ENCODE data around the gene PRND. TPM values are rescaled to one million over a fixed set of nuclear protein-coding genes. Genes with fewer than 3 reads are reported as not detected.

The PRND gene
- total and polyA plus RNA-seq, 2 experiments from 2014 or later, result not detected

DNA sequence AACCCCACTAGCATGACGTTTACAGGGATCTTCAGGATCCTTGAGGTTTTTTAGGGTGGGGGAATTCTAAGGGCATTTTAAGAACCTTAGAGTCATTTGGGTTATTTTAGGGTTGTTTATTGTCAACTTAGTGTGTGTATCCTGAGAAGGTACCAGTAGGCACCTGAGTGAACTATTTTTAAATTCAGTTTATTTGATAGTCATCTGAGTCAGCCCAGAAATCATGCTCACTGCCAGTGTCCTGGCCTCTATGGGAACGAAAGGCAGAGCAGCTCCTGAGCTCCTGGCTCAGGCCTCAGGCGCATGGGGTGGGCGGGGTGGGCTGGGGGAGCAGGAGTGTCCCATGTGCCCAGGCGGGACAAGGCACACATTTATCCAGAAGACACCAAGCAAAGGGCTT lies 52.0 kb downstream of the PRND start:
- Histone ChIP-seq H3F3A (ENCODE audit: insufficient read depth) (no peaks in the 10 kb centered on the region), H3K4me3 (no peak overlapping the region), H3K36me3 (ENCODE audit: low read depth) (no peaks in the 10 kb centered on the region), H3K27ac (no peak overlapping the region), H3K9ac (no peak overlapping the region), H3K4me2 (ENCODE audit: unreplicated experiment) (no peak overlapping the region), H3K9me3 (ENCODE audit: low read depth) (no peaks in the 10 kb centered on the region), H3K9me2 (ENCODE audit: insufficient read depth) (no peaks in the 10 kb centered on the region), H2AFZ (no peak overlapping the region), H3K27me3 (replicated peaks; ENCODE audit: insufficient read depth) (no peaks in the 10 kb centered on the region), H3K4me1 (ENCODE audit: insufficient read depth) (no peaks in the 10 kb centered on the region), H4K20me1 (ENCODE audit: insufficient read depth) (no peaks in the 10 kb centered on the region), H3K79me2 (ENCODE audit: insufficient read depth) (no peaks in the 10 kb centered on the region)
- WGBS, 2 experiments (ENCODE audit: low coverage in 1 of 2, low lambda C conversion rate in 2 of 2, missing lambda C conversion rate in 2 of 2), result 60 to 62% methylated on average over 4 to 5 of the region's 5 CpGs
- in situ Hi-C loops (cut with MboI), result no loop called here
- TF ChIP-seq EZH2phosphoT487 (IDR thresholded peaks at IDR 0.05; ENCODE audit: insufficient read depth, low read depth) (no peak), EZH2 (IDR thresholded peaks at IDR 0.05; ENCODE audit: insufficient read depth, poor library complexity, severe bottlenecking) (no peak)
- no peak for DNase-seq

GRCh38 chr20:4774207-4774606 lies 52.5 kb downstream of the PRND start:
- in situ Hi-C loops (cut with MboI), result no loop called here
- Histone ChIP-seq H3K27ac (no peak overlapping the region), H3K4me2 (ENCODE audit: unreplicated experiment) (no peak overlapping the region), H4K20me1 (ENCODE audit: insufficient read depth) (no peaks in the 10 kb centered on the region), H3K4me1 (ENCODE audit: insufficient read depth) (no peaks in the 10 kb centered on the region), H3K9me2 (ENCODE audit: insufficient read depth) (no peaks in the 10 kb centered on the region), H3K9ac (no peak overlapping the region), H3K9me3 (ENCODE audit: low read depth) (no peaks in the 10 kb centered on the region), H3K27me3 (replicated peaks; ENCODE audit: insufficient read depth) (no peaks in the 10 kb centered on the region), H3K4me3 (no peak overlapping the region), H3K79me2 (ENCODE audit: insufficient read depth) (no peaks in the 10 kb centered on the region), H3K36me3 (ENCODE audit: low read depth) (no peaks in the 10 kb centered on the region), H3F3A (ENCODE audit: insufficient read depth) (no peaks in the 10 kb centered on the region), H2AFZ (no peak overlapping the region)
- DNase-seq, result peak; percentile 8
- WGBS, 2 experiments (ENCODE audit: low coverage in 1 of 2, low lambda C conversion rate in 2 of 2, missing lambda C conversion rate in 2 of 2), result 95 to 96% methylated on average over 4 of the region's 4 CpGs
- no peak for TF ChIP-seq EZH2phosphoT487 (IDR thresholded peaks at IDR 0.05; ENCODE audit: insufficient read depth, low read depth)
- TF ChIP-seq EZH2 (IDR thresholded peaks at IDR 0.05; ENCODE audit: insufficient read depth, poor library complexity, severe bottlenecking), result no peak

- H2AFZ ChIP-seq, result no peak overlapping the region
- in situ Hi-C loops (cut with MboI), result no loop called here
- H3K27ac ChIP-seq, result no peak overlapping the region
- DNase-seq, result no peak
- H3K4me2 ChIP-seq (ENCODE audit: unreplicated experiment), result no peak overlapping the region
- H3K9me2 ChIP-seq (ENCODE audit: insufficient read depth), result no peaks in the 10 kb centered on the region
- no peak overlapping the region for H3K4me3 ChIP-seq
- no peaks in the 10 kb centered on the region for H3F3A ChIP-seq (ENCODE audit: insufficient read depth)
- no peaks in the 10 kb centered on the region for H3K36me3 ChIP-seq (ENCODE audit: low read depth)
- no peak overlapping the region for H3K9ac ChIP-seq
- no peaks in the 10 kb centered on the region for H4K20me1 ChIP-seq (ENCODE audit: insufficient read depth)
- no peaks in the 10 kb centered on the region for H3K9me3 ChIP-seq (ENCODE audit: low read depth)
- no peaks in the 10 kb centered on the region for H3K79me2 ChIP-seq (ENCODE audit: insufficient read depth)
- TF ChIP-seq EZH2 (IDR thresholded peaks at IDR 0.05; ENCODE audit: insufficient read depth, poor library complexity, severe bottlenecking), result no peak
- no peak for TF ChIP-seq EZH2phosphoT487 (IDR thresholded peaks at IDR 0.05; ENCODE audit: insufficient read depth, low read depth)
- H3K4me1 ChIP-seq (ENCODE audit: insufficient read depth), result no peaks in the 10 kb centered on the region
- WGBS, 2 experiments (ENCODE audit: low coverage in 1 of 2, low lambda C conversion rate in 2 of 2, missing lambda C conversion rate in 2 of 2), result 85 to 88% methylated on average over 21 of the region's 21 CpGs
- H3K27me3 ChIP-seq (replicated peaks; ENCODE audit: insufficient read depth), result no peaks in the 10 kb centered on the region
Observed at GRCh38 chr20:4775322-4776078, 53.8 kb downstream of the PRND start.

DNA sequence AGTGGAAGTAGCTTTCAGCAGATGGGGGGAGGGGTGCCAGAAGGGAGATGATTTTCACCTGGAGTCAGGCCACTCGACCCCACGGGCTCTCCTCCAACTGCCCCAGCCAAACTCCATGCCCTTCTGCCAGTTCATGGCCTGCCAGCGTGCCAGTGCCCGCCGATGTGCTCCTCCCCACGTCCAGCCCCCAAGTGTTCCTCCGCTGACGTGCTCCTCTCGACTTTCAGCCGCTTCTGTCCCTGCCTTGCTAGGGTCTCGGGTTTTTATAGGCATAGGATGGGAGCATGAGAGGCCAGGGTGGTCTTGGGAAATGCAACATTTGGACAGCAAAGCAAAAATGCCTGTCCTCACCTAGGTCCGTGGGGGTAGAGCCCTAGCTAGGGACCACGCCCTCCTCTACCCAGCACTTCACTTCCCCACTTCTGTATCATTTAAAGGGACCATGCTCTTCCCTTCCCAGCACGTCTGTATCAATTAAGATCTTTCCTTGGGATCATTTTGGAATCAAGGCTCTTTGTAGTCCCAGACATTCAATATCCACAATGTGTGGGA lies 54.4 kb downstream of the PRND start:
- WGBS, 2 experiments (ENCODE audit: low coverage in 1 of 2, low lambda C conversion rate in 2 of 2, missing lambda C conversion rate in 2 of 2), result 63 to 64% methylated on average over 12 to 14 of the region's 14 CpGs
- DNase-seq, result no peak
- H3K27me3 ChIP-seq (replicated peaks; ENCODE audit: insufficient read depth), result no peaks in the 10 kb centered on the region
- H3K4me3 ChIP-seq, result no peak overlapping the region
- no peaks in the 10 kb centered on the region for H4K20me1 ChIP-seq (ENCODE audit: insufficient read depth)
- in situ Hi-C loops (cut with MboI), result no loop called here
- no peaks in the 10 kb centered on the region for H3K9me3 ChIP-seq (ENCODE audit: low read depth)
- no peak for TF ChIP-seq EZH2phosphoT487 (IDR thresholded peaks at IDR 0.05; ENCODE audit: insufficient read depth, low read depth)
- TF ChIP-seq EZH2 (IDR thresholded peaks at IDR 0.05; ENCODE audit: insufficient read depth, poor library complexity, severe bottlenecking), result no peak
- H3K4me1 ChIP-seq (ENCODE audit: insufficient read depth), result no peaks in the 10 kb centered on the region
- H3K27ac ChIP-seq, result no peak overlapping the region
- H2AFZ ChIP-seq, result no peak overlapping the region
- H3K79me2 ChIP-seq (ENCODE audit: insufficient read depth), result no peaks in the 10 kb centered on the region
- no peaks in the 10 kb centered on the region for H3F3A ChIP-seq (ENCODE audit: insufficient read depth)
- no peaks in the 10 kb centered on the region for H3K9me2 ChIP-seq (ENCODE audit: insufficient read depth)
- no peak overlapping the region for H3K4me2 ChIP-seq (ENCODE audit: unreplicated experiment)
- H3K9ac ChIP-seq, result no peak overlapping the region
- H3K36me3 ChIP-seq (ENCODE audit: low read depth), result no peaks in the 10 kb centered on the region

Other genes starting within 250 kb of the PRND start
- 388 and 407 TPM in 2 replicates for gene PRNP, start 35.5 kb upstream of the PRND start, total RNA-seq (2014; rRNA removed; shearing (Covaris generic))
- gene PRNP, start 35.5 kb upstream of the PRND start, polyA plus RNA-seq (2016; fragmentation: Nextera tagmentation; extraction: Ambion mirVana), result 498 and 506 TPM in 2 replicates
- gene RASSF2, start 101.7 kb downstream of the PRND start, total RNA-seq (2014; rRNA removed; shearing (Covaris generic)), result 8.3 and 8.4 TPM in 2 replicates
- gene RASSF2, start 101.7 kb downstream of the PRND start, polyA plus RNA-seq (2016; fragmentation: Nextera tagmentation; extraction: Ambion mirVana), result 4.4 and 5.0 TPM in 2 replicates